Uterus (tissue), 2 donors: ENCODE results near the gene PRCP.

Experiments used
- POLR2A ChIP-seq, 2 donors: fragments of 450-650 bp; IDR thresholded peaks; one replicate each; pipeline ENCODE4 v1.6.1; 2016; ENCODE audit warnings: antibody characterized with exemption in 2 of 2, mild to moderate bottlenecking in 1 of 2, moderate library complexity in 1 of 2
- TF ChIP-seq, protein P1 (sequence below), 4 experiments: fragments of 200-600 bp in 2 of 4; fragments of 450-650 bp in 2 of 4; sonication (generic) in 2 of 4; IDR thresholded peaks; one replicate each; pipeline ENCODE4 v1.5.1; 2016 to 2019; ENCODE audit warnings: antibody characterized with exemption in 4 of 4, mild to moderate bottlenecking in 2 of 4, moderate library complexity in 1 of 4

DNA sequence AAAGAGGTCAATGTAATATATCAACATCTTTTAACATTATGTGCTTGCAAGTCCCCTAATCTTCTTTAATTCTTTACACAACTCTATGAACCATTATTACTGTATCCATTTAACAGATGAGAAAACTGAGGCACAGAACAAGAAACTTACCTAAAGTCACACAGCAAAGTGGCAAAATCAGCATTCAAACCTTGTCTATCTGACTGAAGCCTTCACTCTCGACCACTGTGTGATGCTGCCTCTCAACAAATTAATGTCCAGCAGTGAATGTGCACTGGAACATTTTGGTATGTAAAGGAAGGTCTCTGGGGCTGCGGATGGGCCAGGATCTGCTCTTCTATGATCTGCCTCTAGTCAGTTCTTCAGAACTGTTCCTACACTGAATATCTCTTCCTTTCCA, 42.1 kb downstream of the PRCP start:
- TF ChIP-seq, protein P1, sequence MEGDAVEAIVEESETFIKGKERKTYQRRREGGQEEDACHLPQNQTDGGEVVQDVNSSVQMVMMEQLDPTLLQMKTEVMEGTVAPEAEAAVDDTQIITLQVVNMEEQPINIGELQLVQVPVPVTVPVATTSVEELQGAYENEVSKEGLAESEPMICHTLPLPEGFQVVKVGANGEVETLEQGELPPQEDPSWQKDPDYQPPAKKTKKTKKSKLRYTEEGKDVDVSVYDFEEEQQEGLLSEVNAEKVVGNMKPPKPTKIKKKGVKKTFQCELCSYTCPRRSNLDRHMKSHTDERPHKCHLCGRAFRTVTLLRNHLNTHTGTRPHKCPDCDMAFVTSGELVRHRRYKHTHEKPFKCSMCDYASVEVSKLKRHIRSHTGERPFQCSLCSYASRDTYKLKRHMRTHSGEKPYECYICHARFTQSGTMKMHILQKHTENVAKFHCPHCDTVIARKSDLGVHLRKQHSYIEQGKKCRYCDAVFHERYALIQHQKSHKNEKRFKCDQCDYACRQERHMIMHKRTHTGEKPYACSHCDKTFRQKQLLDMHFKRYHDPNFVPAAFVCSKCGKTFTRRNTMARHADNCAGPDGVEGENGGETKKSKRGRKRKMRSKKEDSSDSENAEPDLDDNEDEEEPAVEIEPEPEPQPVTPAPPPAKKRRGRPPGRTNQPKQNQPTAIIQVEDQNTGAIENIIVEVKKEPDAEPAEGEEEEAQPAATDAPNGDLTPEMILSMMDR (IDR thresholded peaks at IDR 0.05), result no peak
- no peak for TF ChIP-seq POLR2A (IDR thresholded peaks at IDR 0.05)
